Right atrium auricular region (tissue), 2 donors: ENCODE data around the gene SLC48A1. TPM values are rescaled to one million over a fixed set of nuclear protein-coding genes. Genes with fewer than 3 reads are reported as not detected.
A peak's percentile ranks its signal among the peaks of the same experiment; 100 is the strongest.
"Not testable (repeated sequence)": the region's sequence is repeated elsewhere in the genome, so short reads cannot be mapped to it uniquely, and the experiment has no call there.

Experiments
- DNase-seq: peaks from one replicate; pipeline ENCODE4 v3.0.0-alpha.2; 2019; ENCODE audit warnings: low spot score
- H3K27ac ChIP-seq, 2 donors: fragments of 200-600 bp; sonication (generic); 1 replicate in 1 of 2; 2 replicates in 1 of 2; pipeline ENCODE4 v1.5.1; 2016 to 2019
- H3K27me3 ChIP-seq, 2 donors: fragments of 200-600 bp; sonication (generic); one replicate each; pipeline versions ENCODE4 v1.5.1 to v1.6.0; 2017 to 2019
- H3K36me3 ChIP-seq: fragments of 200-600 bp; sonication (generic); one replicate; pipeline ENCODE4 v1.5.1; 2016
- H3K4me1 ChIP-seq, 2 donors: fragments of 200-600 bp; sonication (generic); one replicate each; pipeline versions ENCODE4 v1.5.1 to v1.6.0; 2017 to 2019
- H3K4me3 ChIP-seq, 2 donors: fragments of 200-600 bp; sonication (generic); 1 replicate in 1 of 2; 2 replicates in 1 of 2; pipeline ENCODE4 v1.5.1; 2017 to 2019; ENCODE audit warnings: mild to moderate bottlenecking in 1 of 2, moderate library complexity in 1 of 2
- H3K9me3 ChIP-seq, 2 donors: fragments of 200-600 bp; sonication (generic); one replicate each; pipeline ENCODE4 v1.5.1; 2019
- CTCF ChIP-seq, 2 donors: fragments of 200-600 bp; sonication (generic); IDR thresholded peaks; one replicate each; pipeline ENCODE4 v1.5.1; 2019; ENCODE audit warnings: antibody characterized with exemption in 2 of 2
- total RNA-seq, 2 donors: library from RNA; depleted of rRNA; stranded (reverse); fragments of >200 nt; gene quantifications; one replicate each; pipeline ENCODE4 v1.1.0, GENCODE V29; 2016

Gene SLC48A1
- total RNA-seq, 2 donors from 2014 or later, result 48.9 to 52.0 TPM

- Histone ChIP-seq H3K4me3 (peak overlapping the region in 1 of 2 donors; percentile 9), H3K27me3 (no peaks in the 10 kb centered on the region), H3K36me3 (peaks cover 13% of the 10 kb centered on the region), H3K4me1 (peaks cover 0 to 100% of the 10 kb centered on the region in 2 donors), H3K9me3 (no peaks in the 10 kb centered on the region), H3K27ac (peak overlapping the region; percentile 95 to 99)
- DNase-seq, result no peak
- TF ChIP-seq CTCF (IDR thresholded peaks at IDR 0.05), result peak in 1 of 2 donors; percentile 14
Measured at GRCh38 chr12:47808574-47809365, 35.7 kb downstream of the SLC48A1 start.

GRCh38 chr12:47809518-47809917, 36.5 kb downstream of the SLC48A1 start:
- H3K36me3 ChIP-seq, H3K9me3 ChIP-seq, H3K27me3 ChIP-seq, DNase-seq, H3K4me3 ChIP-seq: not testable (repeated sequence)
- Histone ChIP-seq H3K4me1 (peaks cover 0 to 100% of the 10 kb centered on the region in 2 donors), H3K27ac (peak overlapping the region; percentile 95 to 99)

GRCh38 chr12:47811072-47811396, 38.0 kb downstream of the SLC48A1 start:
- no peak for DNase-seq
- H3K27me3 ChIP-seq, result no peaks in the 10 kb centered on the region
- peak overlapping the region; percentile 95 to 99 for H3K27ac ChIP-seq
- peaks cover 0 to 100% of the 10 kb centered on the region in 2 donors for H3K4me1 ChIP-seq
- no peaks in the 10 kb centered on the region for H3K36me3 ChIP-seq
- no peak for TF ChIP-seq CTCF (IDR thresholded peaks at IDR 0.05)
- H3K4me3 ChIP-seq, result no peak overlapping the region
- no peaks in the 10 kb centered on the region for H3K9me3 ChIP-seq

- peak overlapping the region; percentile 34 to 47 for H3K4me3 ChIP-seq
- no peaks in the 10 kb centered on the region for H3K27me3 ChIP-seq
- H3K27ac ChIP-seq, result peak overlapping the region; percentile 95 to 99
- H3K9me3 ChIP-seq, result no peaks in the 10 kb centered on the region
- peaks cover 0 to 100% of the 10 kb centered on the region in 2 donors for H3K4me1 ChIP-seq
- peak; percentile 92 for DNase-seq
- no peaks in the 10 kb centered on the region for H3K36me3 ChIP-seq
- TF ChIP-seq CTCF (IDR thresholded peaks at IDR 0.05), result no peak
Measured at GRCh38 chr12:47811581-47812484, 38.8 kb downstream of the SLC48A1 start.

- peak overlapping the region; percentile 95 to 99 for H3K27ac ChIP-seq
- no peaks in the 10 kb centered on the region for H3K9me3 ChIP-seq
- H3K4me3 ChIP-seq, result peak overlapping the region; percentile 34 to 47
- no peaks in the 10 kb centered on the region for H3K27me3 ChIP-seq
- peaks cover 0 to 100% of the 10 kb centered on the region in 2 donors for H3K4me1 ChIP-seq
- H3K36me3 ChIP-seq, result no peaks in the 10 kb centered on the region
- TF ChIP-seq CTCF (IDR thresholded peaks at IDR 0.05), result no peak
- DNase-seq, result peak; percentile 94
Measured at GRCh38 chr12:47812797-47813510, 39.9 kb downstream of the SLC48A1 start.
